ENCODE data around the gene PPP2R2C. TPM values are rescaled to one million over a fixed set of nuclear protein-coding genes. Genes with fewer than 3 reads are reported as not detected.

The PPP2R2C gene
- total and polyA plus RNA-seq, 10 donors: 0.07 to 1.3 (median 0.23) TPM; not detected in 1

- Histone ChIP-seq H3K9me3 (peaks cover 0 to 9% (median 7%) of the 10 kb centered on the region in 8 donors), H3K4me3 (no peak overlapping the region), H3K27ac (peak overlapping the region in 2 of 8 donors; percentile 14 to 48), H3K36me3 (no peaks in the 10 kb centered on the region), H3K4me1 (peaks cover 0 to 6% (median 0%) of the 10 kb centered on the region in 6 donors), H3K27me3 (replicated peaks in 1 of 7) (peaks cover 0 to 37% (median 0%) of the 10 kb centered on the region in 7 donors)
- 42 to 60% (median 50%) methylated on average over 6 of the region's 6 CpGs for WGBS, 5 donors
- no peak for DNase-seq
- TF ChIP-seq POLR2A (IDR thresholded peaks at IDR 0.05) (no peak), CTCF (IDR thresholded peaks at IDR 0.05 in 8 of 11, conservative IDR thresholded peaks at IDR 0.05 in 3 of 11) (no peak), POLR2AphosphoS5 (IDR thresholded peaks at IDR 0.05) (no peak)
- intact Hi-C loops (cut with DNase I; ENCODE audit: low total_unique reads): no loop called here
Observed at GRCh38 chr4:6316461-6317003, 155.9 kb downstream of the PPP2R2C start.

DNA sequence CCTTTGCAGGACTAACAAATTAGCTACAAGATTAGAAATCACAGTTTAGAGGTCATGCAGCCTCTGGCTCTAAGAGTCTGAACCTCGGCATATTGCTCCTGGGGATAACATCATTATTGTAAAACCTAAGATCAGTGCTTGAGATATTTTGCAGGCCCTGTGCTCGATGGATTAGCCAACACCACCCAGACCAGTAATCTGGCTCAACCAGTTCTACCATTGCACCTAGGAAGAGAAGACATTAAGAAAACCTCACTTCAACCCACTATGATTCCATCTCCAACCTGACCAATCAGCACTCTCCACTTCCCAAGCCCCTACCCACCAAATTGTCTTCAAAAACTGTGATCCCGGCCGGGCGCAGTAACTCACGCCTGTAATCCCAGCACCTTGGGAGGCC lies 159.2 kb downstream of the PPP2R2C start:
- intact Hi-C loops (cut with DNase I; ENCODE audit: low total_unique reads): no loop called here
- no peaks in the 10 kb centered on the region for H3K36me3 ChIP-seq
- WGBS, 5 donors: 78 to 92% (median 88%) methylated on average over 6 of the region's 6 CpGs

DNA sequence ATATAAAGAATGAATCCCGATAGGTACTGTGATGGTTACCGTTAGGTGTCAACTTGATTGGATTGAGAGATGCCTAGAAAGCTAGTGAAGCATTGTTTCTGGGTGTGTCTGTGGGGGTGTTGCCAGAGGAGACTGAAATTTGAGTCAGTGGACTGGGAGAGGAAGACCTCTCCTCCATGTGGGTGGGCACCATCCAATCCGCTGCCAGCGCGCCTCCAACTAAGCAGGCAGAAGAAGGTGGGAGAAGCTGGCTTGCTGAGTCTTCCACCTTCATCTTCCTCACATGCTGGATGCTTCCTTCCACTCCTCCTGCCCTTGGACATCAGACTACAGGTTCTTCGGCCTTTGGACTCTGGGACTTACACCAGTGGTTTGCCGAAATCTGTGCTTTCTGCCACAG lies 162.6 kb downstream of the PPP2R2C start:
- peaks cover 0 to 8% (median 0%) of the 10 kb centered on the region in 6 donors for H3K36me3 ChIP-seq
- H3K4me1 ChIP-seq: peaks cover 0 to 22% (median 7%) of the 10 kb centered on the region in 6 donors
- TF ChIP-seq CTCF (IDR thresholded peaks at IDR 0.05 in 8 of 11, conservative IDR thresholded peaks at IDR 0.05 in 3 of 11) (no peak), POLR2A (IDR thresholded peaks at IDR 0.05) (no peak), POLR2AphosphoS5 (IDR thresholded peaks at IDR 0.05) (no peak)
- 78 to 93% (median 92%) methylated on average over 7 of the region's 7 CpGs for WGBS, 5 donors
- peaks cover 0 to 4% (median 0%) of the 10 kb centered on the region in 8 donors for H3K9me3 ChIP-seq
- peaks cover 0 to 49% (median 9%) of the 10 kb centered on the region in 7 donors for H3K27me3 ChIP-seq (replicated peaks in 1 of 7)
- H3K4me3 ChIP-seq: peak overlapping the region in 7 of 8 donors; percentile 28 to 65 (median 37)
- no peak for DNase-seq
- H3K27ac ChIP-seq: peak overlapping the region in 2 of 8 donors; percentile 45 to 62
- intact Hi-C loops (cut with DNase I; ENCODE audit: low total_unique reads): no loop called here

More for the DNA sequence above, 159.2 kb downstream of the PPP2R2C start:
- Histone ChIP-seq H3K4me1 (peaks cover 0 to 22% (median 7%) of the 10 kb centered on the region in 6 donors), H3K9me3 (peaks cover 0 to 4% (median 0%) of the 10 kb centered on the region in 8 donors), H3K4me3 (no peak overlapping the region), H3K27ac (no peak overlapping the region), H3K27me3 (replicated peaks in 1 of 7) (peaks cover 0 to 48% (median 9%) of the 10 kb centered on the region in 7 donors)
- TF ChIP-seq POLR2AphosphoS5 (IDR thresholded peaks at IDR 0.05) (no peak), CTCF (IDR thresholded peaks at IDR 0.05 in 8 of 11, conservative IDR thresholded peaks at IDR 0.05 in 3 of 11) (no peak), POLR2A (IDR thresholded peaks at IDR 0.05) (no peak)
- no peak for DNase-seq

DNA sequence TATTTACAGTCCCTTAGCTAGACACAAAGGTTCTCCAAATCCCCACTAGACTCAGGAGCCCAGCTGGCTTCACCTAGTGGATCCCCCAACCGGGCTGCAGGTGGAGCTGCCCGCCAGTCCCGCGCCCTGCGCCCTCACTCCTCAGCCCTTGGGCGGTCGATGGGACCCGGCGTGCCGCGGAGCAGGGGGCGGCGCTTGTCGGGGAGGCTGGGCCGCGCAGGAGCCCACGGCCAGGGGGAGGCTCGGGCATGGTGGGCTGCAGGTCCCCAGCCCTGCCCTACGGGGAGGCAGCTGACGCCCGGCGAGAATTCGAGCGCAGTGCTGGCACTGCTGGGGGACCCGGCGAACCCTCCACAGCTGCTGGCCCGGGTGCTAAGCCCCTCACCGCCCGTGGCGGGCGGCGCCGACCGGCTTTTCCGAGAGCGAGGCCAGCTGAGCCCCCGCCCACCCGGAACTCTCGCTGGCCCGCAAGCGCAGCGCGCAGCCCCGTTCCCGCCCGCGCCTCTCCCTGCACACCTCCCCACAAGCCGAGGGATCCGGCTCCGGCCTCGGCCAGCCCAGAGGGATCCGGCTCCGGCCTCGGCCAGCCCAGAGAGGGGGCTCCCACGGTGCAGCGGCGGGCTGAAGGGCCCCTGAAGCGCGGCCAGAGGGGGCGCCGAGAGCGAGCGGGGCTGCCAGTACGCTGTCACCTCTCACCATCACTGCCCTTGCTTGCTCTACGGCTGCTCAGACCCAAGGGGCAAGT lies 163.3 kb downstream of the PPP2R2C start:
- H3K27ac ChIP-seq: peak overlapping the region in 4 of 8 donors; percentile 25 to 62 (median 38)
- DNase-seq: no peak
- WGBS, 5 donors: 7 to 23% (median 13%) methylated on average over 21 to 65 of the region's 65 CpGs
- peaks cover 0 to 20% (median 7%) of the 10 kb centered on the region in 6 donors for H3K4me1 ChIP-seq
- peak overlapping the region; percentile 28 to 65 (median 36) for H3K4me3 ChIP-seq
- intact Hi-C loops (cut with DNase I; ENCODE audit: low total_unique reads): no loop called here
- peaks cover 0 to 49% (median 9%) of the 10 kb centered on the region in 7 donors for H3K27me3 ChIP-seq (replicated peaks in 1 of 7)
- TF ChIP-seq CTCF (IDR thresholded peaks at IDR 0.05 in 8 of 11, conservative IDR thresholded peaks at IDR 0.05 in 3 of 11): no peak
- TF ChIP-seq POLR2A (IDR thresholded peaks at IDR 0.05): no peak
- TF ChIP-seq POLR2AphosphoS5 (IDR thresholded peaks at IDR 0.05): peak in 2 of 3 donors; percentile 36 to 56
- peaks cover 0 to 15% (median 2%) of the 10 kb centered on the region in 6 donors for H3K36me3 ChIP-seq
- peaks cover 0 to 4% (median 0%) of the 10 kb centered on the region in 8 donors for H3K9me3 ChIP-seq
